Activated CD4-positive, CD25-positive, alpha-beta regulatory T cell treated with anti-CD3 and anti-CD28 coated beads, Interleukin-2, amount 50 U/mL, for 72 hours (primary cell): Measurements from ENCODE around the gene ASTN2.

Source experiments
- DNase-seq: peaks from one replicate; pipeline ENCODE4 v3.0.0; 2021

ASTN2 gene

DNA sequence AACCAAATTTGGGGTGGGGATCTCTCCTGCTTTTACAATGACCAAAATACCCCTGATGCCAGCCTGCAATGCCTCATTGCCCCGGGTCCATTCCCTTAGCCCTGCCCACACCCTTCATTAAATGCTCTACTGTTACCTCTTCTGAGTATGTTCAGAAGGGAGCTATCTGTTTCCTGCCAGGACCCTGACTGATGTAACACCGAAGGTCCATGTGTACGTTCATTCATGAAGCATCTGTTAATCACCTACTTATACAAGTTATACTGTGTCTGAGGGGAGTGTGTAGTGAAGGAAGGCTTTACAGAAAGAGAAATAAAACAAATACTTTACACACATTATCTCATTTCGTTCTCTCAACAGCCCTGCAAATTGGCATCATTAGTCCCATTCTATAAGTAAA lies 51.9 kb downstream of the ASTN2 start:
- DNase-seq = no peak

DNA sequence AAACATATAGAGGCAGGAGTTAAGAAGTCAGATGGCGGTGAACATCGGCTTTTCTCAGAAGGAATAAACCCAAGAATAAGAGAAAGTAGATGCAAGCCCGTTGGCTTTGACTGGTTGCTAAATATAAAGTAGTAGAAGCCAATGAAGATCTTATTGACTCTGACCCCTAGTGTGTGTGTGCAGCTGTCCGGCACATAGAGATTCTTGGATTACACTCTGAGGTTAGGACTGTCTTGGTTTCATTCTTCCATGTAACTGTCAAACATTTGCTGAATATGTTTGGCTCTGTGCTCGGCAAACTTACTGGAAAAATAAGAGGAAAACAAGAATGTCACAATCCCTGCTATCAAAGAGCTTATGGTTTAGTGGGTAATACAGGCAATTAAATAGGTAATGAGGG lies 54.9 kb downstream of the ASTN2 start:
- no peak for DNase-seq

DNA sequence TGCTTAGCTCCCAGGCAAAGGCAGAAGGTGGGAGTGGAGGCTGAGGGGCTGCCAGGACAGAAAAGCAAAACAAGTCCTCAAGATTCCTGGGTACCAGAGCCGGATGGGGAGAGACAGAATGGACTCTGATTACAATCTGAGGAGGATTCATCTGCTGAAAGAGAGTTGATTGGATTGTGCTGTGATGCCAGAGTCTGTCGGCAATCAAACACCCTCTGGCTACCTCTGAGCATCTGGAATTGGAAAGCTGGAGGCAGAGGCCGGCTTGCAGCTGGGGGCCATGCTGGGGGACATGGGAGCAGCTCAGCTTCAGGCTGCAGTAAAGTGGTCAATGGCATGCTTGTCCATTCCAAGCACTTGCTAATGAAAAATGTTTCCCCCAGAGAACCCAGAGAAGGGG lies 59.3 kb downstream of the ASTN2 start:
- DNase-seq = no peak

DNA sequence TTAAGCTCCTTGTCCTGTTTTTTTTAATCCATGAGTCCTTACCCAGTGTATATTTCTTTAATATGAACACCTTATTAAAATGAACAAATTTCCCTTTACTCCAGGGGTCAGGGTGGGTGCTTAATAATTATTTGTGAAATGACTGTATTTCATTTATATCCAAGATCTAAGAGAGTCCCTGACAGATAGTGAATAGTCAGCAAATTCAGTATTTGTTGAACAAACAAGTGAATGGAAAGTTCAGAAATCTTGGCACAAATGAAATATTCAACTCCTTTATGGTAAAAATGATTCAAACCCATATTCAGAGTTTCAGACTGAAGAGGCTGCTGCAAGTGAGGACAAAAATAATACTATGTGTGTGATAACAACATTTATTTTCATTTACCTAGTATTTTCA lies 59.9 kb downstream of the ASTN2 start:
- DNase-seq = no peak

DNA sequence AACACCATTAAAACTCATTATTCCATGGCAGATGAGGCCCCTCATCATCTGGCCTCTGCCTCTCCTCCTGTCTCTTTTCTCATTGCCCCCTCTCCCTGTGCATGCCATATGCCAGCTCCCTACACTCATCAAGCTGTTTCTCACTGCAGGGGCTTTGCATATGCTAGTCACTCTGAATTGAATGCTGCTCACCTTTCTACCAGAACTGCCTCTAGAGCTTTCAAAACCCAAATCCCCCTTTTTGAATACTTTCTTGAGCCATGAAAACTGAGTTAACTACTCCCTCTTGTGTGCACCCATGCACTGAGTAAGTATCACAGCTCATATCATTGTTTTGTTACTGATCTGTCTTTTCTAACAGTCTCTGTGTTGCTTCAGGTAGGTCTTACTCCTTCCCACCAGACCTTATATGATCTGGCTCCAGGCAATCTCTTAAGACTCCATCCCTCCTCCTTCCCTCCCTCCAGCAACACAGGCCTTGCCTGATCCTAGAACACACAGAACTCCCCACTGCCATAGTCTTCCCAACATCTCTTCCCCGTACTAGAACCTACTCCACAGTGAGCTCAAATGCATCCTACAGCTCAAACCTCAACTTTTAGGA lies 60.5 kb downstream of the ASTN2 start:
- DNase-seq = no peak

DNA sequence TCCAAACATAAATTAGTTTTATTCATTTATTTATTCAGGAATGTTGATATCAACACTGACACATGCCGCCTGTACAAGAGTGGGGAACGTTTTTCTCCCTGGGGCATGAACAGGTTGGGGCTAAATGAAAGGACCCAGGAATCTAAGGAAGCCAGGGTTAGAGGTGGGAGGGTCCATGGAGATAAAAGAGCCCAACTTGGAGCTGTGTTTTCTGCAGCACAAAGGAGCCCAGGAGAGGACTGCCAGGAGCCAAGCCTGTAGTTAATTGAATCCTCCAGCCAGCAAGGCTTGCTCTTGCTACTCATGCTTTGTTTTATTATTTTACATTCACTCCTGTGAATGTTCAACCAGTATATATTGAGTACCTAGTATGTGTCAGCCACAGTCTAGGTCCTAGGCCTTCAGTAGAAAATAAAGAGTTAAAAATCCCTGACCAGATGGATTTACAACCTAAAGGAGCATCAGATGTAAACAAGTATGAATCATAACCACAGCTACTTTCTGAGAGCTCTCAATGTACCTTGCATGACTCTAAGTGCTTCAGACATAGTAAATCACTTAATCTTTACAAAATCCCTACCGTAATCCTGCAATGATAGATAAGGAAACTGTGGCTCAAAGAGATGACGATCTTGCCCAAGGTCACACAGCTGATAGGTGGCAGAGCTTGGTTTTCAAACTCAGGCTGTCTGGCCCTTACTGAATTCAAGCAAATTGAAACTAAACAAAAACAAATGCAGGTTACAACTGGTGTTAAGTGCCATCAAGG lies 69.8 kb downstream of the ASTN2 start:
- no peak for DNase-seq

DNA sequence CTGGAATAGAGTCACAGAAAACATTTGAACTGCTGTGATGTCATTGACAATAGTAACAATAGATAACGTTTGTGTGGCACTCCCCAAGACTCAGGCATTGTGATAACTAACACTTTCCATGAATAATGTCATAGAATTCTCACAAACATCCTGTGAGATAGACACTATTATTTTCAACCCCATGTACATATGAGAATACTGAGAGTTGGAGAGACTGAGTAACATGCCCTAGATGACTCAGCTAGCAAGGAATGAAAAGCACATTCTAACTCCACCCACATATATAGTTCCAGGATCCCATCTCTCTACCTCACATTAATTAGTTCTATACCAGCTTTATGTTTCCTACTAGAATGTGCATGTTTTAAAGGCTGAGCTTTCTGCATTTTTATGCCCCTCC lies 71.4 kb downstream of the ASTN2 start:
- no peak for DNase-seq

DNA sequence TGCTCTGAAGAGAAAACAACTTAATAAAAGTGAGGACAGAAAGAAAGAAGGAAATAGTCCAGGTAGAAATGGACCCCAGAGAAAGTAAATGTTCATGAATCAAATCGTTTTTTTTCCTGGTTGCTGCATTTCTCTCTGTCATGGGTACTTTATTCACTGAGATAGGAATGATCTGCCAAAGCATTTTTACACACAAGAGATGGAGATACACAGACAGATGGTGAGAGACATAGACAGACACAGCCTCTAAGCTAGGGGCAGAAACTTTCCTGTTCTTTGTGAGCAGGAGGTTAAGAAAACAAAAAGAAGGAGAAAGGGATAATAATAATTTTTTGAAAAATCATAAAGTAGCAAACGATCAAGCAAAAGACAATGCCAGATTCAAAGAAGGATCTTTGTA lies 73.7 kb downstream of the ASTN2 start:
- no peak for DNase-seq

DNA sequence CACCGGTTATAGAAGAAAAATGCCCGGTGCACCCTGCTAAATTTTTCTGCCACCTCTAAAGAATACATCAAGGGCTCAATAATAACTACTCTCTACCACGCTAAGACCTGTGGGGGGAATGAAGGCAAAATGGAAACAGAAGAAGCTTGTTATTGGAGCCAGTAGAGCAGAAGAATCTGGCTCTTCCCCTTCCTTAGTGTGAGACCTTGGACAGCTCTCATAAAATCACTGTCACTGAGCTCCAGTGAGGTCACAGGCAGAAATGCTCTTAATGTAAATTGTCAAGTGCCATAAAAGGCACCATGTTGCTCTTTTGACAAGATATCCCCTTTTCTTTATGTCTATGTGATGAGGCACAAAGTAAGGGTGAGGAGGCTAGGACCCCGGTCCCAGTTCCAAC lies 74.4 kb downstream of the ASTN2 start:
- no peak for DNase-seq

DNA sequence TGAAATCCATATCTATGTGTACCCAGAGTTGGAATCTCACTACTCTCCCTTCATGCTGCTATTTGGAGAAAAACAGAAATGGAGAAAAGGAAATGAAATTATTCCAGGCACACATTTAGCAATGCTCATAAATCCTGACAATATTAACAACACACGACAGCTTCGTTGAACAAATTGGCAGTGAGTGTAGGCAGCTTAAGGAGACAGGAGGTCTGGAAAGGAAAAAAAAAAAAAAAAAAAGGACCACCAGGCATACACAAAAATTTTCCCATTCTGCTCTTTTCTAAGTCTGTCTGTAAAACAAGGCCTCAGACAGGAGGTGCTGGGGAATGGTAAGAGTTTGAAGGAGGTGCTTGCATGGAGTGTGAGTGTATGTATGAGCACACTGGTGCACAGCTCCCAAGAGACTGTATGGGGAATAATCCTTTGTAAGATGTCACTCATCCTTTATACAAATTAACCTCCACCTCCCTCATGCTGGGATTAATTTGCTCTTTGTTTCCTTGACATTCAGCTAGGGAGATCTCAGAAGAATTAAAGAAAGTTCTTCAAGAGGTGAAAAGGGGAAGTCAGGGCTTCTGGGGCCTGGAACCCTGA lies 78.9 kb downstream of the ASTN2 start:
- DNase-seq = no peak

DNA sequence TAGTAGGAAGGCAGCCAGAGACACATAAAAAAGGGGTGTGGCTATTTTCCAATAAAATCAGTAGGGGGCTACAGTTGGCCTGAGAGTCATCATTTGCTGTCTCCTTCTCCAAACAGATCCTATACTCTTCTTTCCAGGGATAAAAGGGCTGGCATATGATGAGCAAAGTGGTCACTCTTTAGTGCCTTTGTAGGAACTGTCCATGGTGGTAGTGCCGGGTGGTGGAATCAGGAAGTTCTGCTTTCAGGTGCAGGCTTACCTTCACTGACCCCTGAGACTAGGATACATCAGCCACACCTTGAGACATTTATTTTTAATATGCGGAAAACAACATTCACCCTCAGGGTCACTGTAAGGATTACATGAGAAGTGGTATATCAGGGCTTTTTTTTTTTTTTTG lies 80.8 kb downstream of the ASTN2 start:
- no peak for DNase-seq

DNA sequence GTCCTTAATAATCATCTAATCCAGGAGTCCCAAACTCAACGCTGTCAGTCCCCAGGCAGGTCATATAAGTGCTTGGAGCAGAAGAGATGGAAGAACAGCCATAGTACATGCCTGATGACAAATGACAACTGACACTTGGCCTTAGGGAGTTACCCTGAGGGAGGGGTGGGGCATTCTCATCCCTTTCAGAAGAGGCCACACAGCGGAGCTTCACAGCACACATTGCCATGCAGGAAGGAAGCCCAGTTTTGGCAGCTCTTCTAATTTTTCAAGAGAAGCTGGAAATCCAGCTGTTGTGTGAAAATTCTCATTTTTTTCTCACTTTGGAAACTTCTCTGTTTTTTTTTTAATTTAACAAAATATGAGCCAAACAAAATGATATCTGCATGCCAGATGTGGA lies 89.0 kb downstream of the ASTN2 start:
- no peak for DNase-seq

DNA sequence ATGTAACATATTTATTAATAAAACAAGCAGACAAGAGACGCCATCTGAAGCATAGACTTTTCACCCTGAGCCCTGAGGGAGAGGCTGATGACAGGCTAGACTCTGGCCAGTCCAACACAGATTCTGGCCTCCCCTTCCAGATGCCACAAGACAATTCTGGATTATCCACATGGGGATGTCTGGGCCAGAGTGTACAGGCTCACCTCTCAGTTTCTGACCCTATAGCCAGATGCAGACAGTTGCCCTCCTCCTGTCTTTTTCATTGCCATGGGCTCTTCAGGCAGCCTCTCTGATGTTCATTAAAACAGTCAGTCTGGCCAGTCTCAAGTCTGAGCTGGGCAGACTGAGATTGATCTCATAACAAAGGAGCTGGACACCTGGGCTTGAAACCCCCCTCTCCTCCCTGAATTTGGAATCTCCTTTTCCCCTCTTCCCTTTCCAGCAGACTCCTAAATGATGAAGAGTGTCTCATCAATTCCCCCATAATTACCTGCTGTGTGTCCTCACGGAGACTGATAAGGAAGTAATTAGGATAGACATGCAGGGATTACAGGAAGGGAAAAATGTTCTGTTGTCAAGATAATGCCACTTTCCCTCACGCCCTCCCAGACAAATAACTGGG lies 89.6 kb downstream of the ASTN2 start:
- no peak for DNase-seq

DNA sequence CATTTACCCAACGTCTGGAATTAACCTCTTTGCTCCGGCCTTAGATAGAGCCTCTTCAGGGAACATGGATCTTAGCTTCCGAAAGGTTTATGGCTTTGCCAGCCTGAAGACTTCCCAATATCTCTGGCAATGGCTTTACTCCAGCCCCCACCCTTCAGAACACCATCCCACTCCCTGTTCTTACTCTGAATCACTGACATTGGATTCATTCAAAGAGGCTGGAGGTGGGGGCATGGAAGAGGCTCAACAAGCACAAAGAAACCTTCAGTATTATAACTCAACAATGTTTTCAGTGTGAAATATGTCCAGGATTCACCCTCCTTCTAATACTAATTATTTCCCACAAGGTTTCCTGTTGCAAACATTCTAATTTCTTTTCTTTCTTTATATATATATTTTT lies 91.5 kb downstream of the ASTN2 start:
- no peak for DNase-seq

DNA sequence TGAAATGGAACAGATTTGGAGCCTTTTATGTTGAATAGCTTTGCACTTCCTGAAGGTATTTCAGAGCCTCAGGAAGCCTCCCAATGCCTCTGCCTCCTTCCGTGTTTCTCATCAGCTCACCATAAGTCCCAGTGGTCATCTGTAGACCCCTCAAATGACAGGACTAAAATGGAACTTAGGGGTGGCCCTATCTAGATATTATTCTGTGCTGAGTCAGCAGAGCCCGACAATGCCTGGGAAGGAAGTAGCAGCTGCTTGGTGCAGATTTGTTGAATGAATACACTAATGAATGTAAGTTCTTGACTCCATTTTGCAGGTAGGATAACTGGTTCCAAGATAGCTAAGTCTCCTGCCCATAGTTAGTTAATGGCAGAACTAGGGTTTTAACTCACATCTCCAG lies 97.7 kb downstream of the ASTN2 start:
- DNase-seq = no peak

DNA sequence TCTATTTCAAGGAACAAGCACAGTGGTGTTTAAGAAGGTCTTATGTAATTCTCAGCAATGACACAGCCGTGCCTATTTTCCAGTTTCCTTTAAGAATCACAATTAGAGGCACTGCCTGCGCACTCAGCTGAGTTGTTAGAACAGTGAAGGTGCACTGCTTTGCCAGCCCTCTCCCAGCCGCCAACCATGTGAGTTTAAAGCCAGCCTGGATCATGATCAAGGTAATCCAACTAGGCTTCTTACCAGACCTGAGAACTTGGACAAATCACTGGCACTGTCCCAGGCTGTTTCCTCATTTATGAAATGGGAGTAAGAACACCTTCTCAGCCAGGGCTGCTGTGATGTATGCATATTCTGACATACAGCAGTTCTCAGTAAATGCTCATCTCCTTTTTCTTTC lies 99.6 kb downstream of the ASTN2 start:
- DNase-seq = no peak

DNA sequence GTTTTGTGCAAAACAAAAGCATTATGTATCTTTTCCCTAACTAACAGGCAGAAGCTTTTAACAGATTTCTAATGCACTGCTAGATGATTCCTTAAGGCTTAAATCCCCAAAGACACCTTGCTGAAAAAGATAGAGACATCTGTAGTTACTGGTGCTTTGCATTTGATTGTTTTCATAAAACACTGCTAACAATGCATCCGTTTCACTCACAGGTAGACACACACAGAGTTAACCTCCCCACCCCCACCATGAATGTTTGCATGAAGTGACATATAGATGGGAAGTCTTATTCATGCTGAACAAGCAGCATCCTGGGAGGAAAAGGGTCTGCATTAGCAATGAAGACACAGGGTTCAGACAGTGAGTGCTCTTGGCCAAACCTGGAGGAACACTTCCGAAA lies 100.9 kb downstream of the ASTN2 start:
- DNase-seq = no peak

DNA sequence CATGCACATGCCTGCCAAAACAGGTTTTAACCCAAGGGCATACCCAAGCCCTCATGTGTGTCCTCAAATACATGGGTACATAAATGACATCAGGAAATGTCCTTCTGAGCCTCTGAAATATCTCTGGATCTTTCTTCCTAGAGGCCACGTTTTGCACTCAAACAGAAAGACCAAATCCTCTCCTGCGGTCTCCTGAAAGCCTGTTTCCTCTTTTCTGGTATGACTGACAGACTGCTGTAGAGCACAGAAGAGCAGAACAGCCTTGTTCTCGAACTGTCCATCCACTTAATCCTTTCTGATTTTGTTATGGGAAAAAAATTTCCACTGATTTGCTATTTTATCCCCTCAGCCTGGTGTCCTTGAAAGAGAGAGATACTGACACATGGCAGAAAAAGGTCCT lies 107.2 kb downstream of the ASTN2 start:
- DNase-seq = no peak

DNA sequence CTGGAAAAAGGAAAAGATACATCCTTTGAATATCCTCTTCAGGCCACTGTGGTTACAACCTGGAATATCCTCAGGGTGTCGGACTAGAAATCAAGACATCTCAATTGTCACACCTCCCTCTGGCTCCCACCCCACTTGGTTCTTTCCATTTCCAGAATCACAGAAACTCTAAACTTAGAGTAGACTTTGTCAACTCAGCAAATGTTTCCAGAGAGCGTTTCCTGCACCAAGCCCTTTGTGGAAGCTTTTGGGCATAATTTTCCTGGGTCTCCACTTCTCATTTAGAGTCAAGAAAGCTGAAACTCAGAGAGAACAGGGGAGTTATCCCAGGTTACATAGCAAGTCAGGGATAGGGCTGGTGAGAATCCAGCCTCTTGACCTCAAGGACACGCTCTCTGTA lies 108.8 kb downstream of the ASTN2 start:
- no peak for DNase-seq

DNA sequence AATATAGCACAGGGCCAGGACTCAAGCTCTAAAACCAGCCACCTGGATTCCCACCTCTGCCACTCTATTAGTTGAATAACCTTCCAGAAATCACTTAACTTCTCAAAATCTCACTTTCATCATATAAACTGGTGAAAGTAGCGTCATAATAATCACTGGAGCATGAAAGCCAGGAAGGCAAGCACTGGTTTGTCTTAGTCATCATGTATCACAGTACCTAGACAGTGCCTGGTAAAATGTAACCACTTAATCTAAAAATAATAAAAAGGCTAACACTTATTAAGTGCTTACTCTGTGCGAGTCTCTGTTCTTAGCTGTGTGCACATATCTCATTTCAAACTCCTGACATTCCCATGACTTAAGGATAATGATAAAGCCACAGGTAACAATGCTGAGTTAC lies 109.4 kb downstream of the ASTN2 start:
- DNase-seq = no peak

DNA sequence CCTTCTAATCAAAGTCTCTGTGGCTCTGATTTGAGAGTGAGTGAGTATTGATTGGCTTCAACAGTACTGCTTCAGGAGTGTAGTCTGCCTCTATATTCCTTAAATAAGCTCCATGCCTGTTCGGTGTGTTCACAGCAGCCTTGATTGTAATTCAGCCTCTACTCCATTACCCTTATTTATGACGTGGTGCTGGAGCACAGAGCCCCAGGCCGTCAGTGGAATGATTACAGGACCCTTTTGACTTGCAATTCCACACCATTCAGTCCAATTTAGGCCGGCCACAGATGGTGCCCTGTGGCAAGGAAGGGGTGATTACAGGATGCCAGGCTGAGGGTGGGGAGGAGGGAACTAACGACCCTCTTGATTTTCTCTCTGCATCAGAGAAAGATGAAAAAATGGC lies 110.3 kb downstream of the ASTN2 start:
- no peak for DNase-seq

DNA sequence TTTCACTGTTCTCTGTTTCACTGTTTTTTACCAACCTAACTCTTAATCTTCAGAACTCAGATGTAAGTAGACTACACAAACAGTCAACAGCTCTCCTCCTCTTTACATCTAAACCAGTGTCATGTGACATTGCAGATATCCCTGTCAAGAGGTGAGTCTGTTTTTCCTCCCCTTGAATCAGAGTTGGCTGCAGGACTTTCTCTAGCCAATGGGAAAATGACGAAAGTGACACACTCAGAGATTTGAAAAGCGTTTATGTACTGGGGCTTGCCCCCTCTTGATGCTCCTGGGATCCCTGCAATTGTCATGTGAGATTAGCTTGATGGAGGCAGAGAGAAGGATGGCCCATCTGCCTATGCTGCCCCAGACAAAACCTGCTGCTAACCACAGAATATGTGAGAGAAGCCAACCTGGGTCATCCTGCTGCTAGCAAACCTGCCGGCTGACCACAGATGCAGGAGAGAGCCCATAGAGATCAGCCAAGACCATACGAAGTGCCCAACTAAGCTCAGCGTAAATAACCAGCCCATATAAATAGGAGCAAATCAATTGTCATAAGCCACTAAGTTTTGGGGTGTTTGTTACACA lies 111.1 kb downstream of the ASTN2 start:
- DNase-seq = no peak

DNA sequence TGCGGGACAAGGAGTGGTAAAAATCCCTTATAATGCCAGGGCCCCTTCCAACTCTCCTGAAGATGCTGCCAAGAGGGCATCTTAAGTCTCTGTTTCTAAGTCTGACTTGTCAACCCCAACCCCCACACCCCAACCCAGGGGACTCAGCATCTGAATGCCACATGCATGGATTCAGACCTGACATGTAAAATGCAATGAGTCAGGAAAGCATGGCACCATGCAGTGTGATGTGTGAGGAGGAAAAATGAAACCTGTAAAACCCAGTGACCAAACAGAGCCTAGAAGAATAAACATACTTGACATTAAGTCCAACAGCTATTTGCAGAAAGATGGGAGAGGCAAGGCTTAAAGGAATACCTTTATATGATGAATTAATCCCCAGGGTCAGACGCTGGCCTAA lies 112.4 kb downstream of the ASTN2 start:
- DNase-seq = no peak
